Measurements from ENCODE around the gene NEK1. TPM values are rescaled to one million over a fixed set of nuclear protein-coding genes. Genes with fewer than 3 reads are reported as not detected.
A peak's percentile ranks its signal among the peaks of the same experiment; 100 is the strongest.

Gene NEK1
- total and polyA plus RNA-seq, 2 donors (not counting 3 experiments of a cell fraction or from before 2014, with no cell fraction given): 2.6 to 10.1 TPM

DNA sequence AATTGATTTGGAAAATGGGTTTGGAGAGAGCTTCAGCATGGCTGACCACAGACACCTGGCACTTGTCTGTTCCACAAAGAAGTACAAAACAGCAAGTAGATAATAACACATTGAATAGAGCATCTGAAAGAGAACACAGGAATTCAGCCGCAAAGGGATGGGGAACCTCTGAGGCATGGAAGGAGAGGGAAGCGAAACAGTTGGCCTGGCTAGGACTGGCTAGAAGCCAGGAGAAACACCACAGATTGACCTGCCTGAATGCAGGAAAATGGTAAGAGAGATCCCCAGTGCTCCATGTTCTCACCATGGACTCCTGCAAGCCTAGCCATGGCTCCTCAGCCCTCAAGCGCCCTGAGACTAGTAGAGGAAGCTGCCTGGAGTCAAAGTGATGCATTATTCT, 171.9 kb downstream of the NEK1 start:
- BruUV-seq (replicated peaks): no TSS peak
- H2AFZ ChIP-seq (ENCODE audit: low read depth, low read length): no peak overlapping the region
- no peak overlapping the region for H3K9ac ChIP-seq (replicated peaks; ENCODE audit: extremely low read depth, insufficient read depth, low read length)
- CTCF ChIA-PET: no interaction called here
- intact Hi-C loops (cut with micrococcal nuclease) (no loop called here), dilution Hi-C loops (cut with MboI; ENCODE audit: extremely low pct_ligation_motif_present, low sequenced_read_pairs) (no loop called here)
- H3K9me3 ChIP-seq (replicated peaks; ENCODE audit: control insufficient read depth, insufficient read depth, low read length): no peaks in the 10 kb centered on the region
- H4K20me1 ChIP-seq (replicated peaks; ENCODE audit: control insufficient read depth, extremely low read depth, insufficient read depth, low read length): no peaks in the 10 kb centered on the region
- no peaks in the 10 kb centered on the region for H3K79me2 ChIP-seq (ENCODE audit: control insufficient read depth, insufficient read depth, low read length)
- H3K36me3 ChIP-seq (ENCODE audit: control insufficient read depth in 2 of 2, extremely low read depth in 1 of 2, insufficient read depth in 2 of 2, low read length in 2 of 2): no peaks in the 10 kb centered on the region
- H3K4me2 ChIP-seq (ENCODE audit: insufficient read depth, low read length): no peak overlapping the region
- FAIRE-seq (no peak), DNase-seq (ENCODE audit: low read depth, low spot score) (peak; percentile 43)
- H3K27me3 ChIP-seq (ENCODE audit: control insufficient read depth in 2 of 2, insufficient read depth in 2 of 2, low read length in 2 of 2): no peaks in the 10 kb centered on the region
- TF ChIP-seq JUN (IDR thresholded peaks at IDR 0.05; ENCODE audit: borderline replicate concordance, insufficient read depth, insufficient read length, low read depth) (no peak), GATA2 (IDR thresholded peaks at IDR 0.05; ENCODE audit: insufficient read depth, insufficient read length, low read depth, low read length) (no peak), POLR2AphosphoS5 (IDR thresholded peaks at IDR 0.05; ENCODE audit: insufficient read depth, low read depth, low read length) (no peak), EZH2 (IDR thresholded peaks at IDR 0.05; ENCODE audit: borderline replicate concordance, low read depth, low read length, severe bottlenecking) (no peak), POLR2A (IDR thresholded peaks at IDR 0.05; ENCODE audit: low read depth, low read length) (no peak), FOS (IDR thresholded peaks at IDR 0.05; ENCODE audit: borderline replicate concordance, insufficient read depth, low read length) (no peak)
- TF ChIP-seq, protein P1, sequence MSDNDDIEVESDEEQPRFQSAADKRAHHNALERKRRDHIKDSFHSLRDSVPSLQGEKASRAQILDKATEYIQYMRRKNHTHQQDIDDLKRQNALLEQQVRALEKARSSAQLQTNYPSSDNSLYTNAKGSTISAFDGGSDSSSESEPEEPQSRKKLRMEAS (IDR thresholded peaks at IDR 0.05; ENCODE audit: insufficient read depth, insufficient read length): no peak
- TF ChIP-seq, protein P2, sequence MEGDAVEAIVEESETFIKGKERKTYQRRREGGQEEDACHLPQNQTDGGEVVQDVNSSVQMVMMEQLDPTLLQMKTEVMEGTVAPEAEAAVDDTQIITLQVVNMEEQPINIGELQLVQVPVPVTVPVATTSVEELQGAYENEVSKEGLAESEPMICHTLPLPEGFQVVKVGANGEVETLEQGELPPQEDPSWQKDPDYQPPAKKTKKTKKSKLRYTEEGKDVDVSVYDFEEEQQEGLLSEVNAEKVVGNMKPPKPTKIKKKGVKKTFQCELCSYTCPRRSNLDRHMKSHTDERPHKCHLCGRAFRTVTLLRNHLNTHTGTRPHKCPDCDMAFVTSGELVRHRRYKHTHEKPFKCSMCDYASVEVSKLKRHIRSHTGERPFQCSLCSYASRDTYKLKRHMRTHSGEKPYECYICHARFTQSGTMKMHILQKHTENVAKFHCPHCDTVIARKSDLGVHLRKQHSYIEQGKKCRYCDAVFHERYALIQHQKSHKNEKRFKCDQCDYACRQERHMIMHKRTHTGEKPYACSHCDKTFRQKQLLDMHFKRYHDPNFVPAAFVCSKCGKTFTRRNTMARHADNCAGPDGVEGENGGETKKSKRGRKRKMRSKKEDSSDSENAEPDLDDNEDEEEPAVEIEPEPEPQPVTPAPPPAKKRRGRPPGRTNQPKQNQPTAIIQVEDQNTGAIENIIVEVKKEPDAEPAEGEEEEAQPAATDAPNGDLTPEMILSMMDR (IDR thresholded peaks at IDR 0.05; ENCODE audit: extremely low read depth in 1 of 2, insufficient read depth in 1 of 2, low read depth in 1 of 2, low read length in 2 of 2): no peak
- no peak overlapping the region for H3K27ac ChIP-seq (ENCODE audit: insufficient read depth, low read depth, low read length)
- no peaks in the 10 kb centered on the region for H3K9me1 ChIP-seq (replicated peaks; ENCODE audit: control insufficient read depth, extremely low read depth, insufficient read depth, low read length)
- H3K4me3 ChIP-seq (replicated peaks in 1 of 3; ENCODE audit: insufficient read depth in 1 of 3, low read depth in 1 of 3, low read length in 3 of 3): no peak overlapping the region
- POLR2A ChIA-PET: no interaction called here
- no peaks in the 10 kb centered on the region for H3K4me1 ChIP-seq (ENCODE audit: control insufficient read depth, extremely low read depth, insufficient read depth, low read length)

Data from endothelial cell of umbilical vein (primary cell).